Measurements from ENCODE around the gene KPNA4. TPM values are rescaled to one million over a fixed set of nuclear protein-coding genes. Genes with fewer than 3 reads are reported as not detected.
"Not testable (repeated sequence)": the region's sequence is repeated elsewhere in the genome, so short reads cannot be mapped to it uniquely, and the experiment has no call there.

The KPNA4 gene
- total RNA-seq, 1 experiment from 2014 or later: 27.2 TPM

- DNase-seq (ENCODE audit: low read depth, low spot score): no peak
- in situ Hi-C loops (cut with HindIII; ENCODE audit: low pct_unique_long_range_greater_than_20kb, low sequenced_read_pairs): no loop called here
Observed at GRCh38 chr3:160544844-160545503, 20.4 kb downstream of the KPNA4 start.

GRCh38 chr3:160540551-160540950, 24.8 kb downstream of the KPNA4 start:
- in situ Hi-C loops (cut with HindIII; ENCODE audit: low pct_unique_long_range_greater_than_20kb, low sequenced_read_pairs): no loop called here
- peak; percentile 40 for DNase-seq (ENCODE audit: low read depth, low spot score)

DNA sequence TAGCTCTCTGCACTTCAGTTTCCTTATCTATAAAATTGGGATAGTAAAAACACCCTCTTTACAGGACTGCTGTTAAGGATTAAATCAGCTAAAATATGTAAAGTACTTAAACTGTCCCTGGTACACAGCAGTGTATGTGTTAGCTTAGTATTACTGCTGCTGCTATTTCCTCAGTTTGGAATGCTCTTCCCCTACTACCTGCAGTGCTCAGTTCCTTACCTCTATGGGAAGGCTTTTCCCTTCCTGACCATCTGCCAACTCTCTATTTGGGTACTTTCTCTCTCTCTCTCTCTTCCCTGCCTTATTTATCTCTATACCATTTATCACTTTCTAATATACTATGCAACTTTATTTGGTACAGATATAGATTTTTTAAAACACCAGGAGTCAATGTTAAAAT, 26.5 kb downstream of the KPNA4 start:
- no peak for DNase-seq (ENCODE audit: low read depth, low spot score)
- in situ Hi-C loops (cut with HindIII; ENCODE audit: low pct_unique_long_range_greater_than_20kb, low sequenced_read_pairs): no loop called here

GRCh38 chr3:160537729-160538128, 27.6 kb downstream of the KPNA4 start:
- in situ Hi-C loops (cut with HindIII; ENCODE audit: low pct_unique_long_range_greater_than_20kb, low sequenced_read_pairs): no loop called here
- DNase-seq (ENCODE audit: low read depth, low spot score): no peak

DNA sequence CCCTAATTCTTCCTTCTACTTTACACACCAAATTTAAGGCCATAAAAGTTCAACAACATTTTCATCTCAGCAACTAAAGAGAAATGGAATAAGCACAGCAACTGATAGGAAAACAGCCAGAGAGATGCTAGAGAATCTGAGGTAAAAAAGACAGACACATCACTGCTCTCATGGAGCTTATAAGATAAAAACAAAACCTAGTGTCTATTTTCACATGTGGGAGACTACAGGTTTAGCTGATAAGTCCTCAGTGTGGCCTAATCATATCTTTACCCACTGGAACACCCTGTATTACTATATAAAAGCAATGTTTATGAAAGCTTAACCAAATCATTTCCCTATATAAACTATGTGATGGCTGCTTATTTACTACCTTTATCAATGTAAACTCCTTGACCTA, 33.0 kb downstream of the KPNA4 start:
- in situ Hi-C loops (cut with HindIII; ENCODE audit: low pct_unique_long_range_greater_than_20kb, low sequenced_read_pairs): no loop called here
- no peak for DNase-seq (ENCODE audit: low read depth, low spot score)

DNA sequence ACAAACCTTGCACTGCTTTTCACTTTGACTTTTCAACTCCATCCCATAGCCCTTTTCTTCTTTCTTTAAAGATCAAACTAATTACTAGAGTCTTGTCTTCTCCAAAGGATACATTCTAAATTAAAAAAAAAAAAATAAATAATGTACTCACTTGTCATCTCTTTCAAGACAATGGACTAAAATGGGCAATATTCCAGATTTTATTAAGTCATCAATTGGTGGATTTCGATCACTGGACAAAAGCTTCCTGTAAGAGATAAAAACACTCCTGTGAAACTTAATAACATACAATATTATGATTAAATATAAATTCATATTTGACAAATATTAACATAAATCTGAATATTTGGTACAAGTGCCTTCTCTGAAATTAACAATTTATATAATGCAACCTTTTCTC, 34.1 kb downstream of the KPNA4 start:
- no peak for DNase-seq (ENCODE audit: low read depth, low spot score)
- in situ Hi-C loops (cut with HindIII; ENCODE audit: low pct_unique_long_range_greater_than_20kb, low sequenced_read_pairs): no loop called here

DNA sequence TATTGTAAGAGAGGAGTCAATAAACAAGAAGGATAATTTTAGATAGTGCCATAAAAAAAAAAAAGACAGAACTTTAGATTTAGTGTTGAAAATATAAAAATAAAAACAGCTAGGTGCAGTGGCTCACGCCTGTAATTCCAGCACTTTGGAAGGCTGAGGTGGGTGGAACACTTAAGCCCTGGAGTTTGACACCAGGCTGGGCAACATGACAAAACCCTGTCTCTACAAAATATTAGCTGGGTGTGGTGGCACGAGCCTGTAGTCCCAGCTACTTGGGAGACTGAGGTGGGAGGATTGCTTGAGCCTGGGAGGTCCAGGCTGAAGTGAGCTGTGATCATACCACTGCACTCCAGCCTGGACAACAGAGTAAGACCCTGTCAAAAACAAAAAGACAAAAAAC, 49.0 kb downstream of the KPNA4 start:
- in situ Hi-C loops (cut with HindIII; ENCODE audit: low pct_unique_long_range_greater_than_20kb, low sequenced_read_pairs): not testable (repeated sequence)

DNA sequence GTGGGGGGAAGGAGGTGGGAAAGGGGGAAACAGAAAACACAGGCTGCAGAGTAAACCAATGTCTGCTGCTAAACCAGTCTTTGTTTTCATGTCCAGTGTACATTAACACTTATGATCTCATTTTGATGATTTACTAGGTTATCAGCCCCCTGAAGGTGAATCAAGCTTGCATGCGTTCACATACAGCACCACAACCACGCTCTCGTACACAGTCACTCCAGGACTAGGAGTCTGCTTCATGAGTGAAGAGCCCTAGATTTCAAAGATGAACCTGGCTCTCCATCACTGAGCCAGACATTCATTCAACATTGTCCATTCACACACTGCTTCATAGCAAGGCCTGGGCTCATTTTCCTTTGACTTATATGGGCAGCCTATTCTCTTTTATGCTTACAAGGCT, 64.0 kb downstream of the KPNA4 start:
- in situ Hi-C loops (cut with HindIII; ENCODE audit: low pct_unique_long_range_greater_than_20kb, low sequenced_read_pairs): no loop called here
- no peak for DNase-seq (ENCODE audit: low read depth, low spot score)

More for the DNA sequence above, 49.0 kb downstream of the KPNA4 start:
- not testable (repeated sequence) for DNase-seq (ENCODE audit: low read depth, low spot score)

DNA sequence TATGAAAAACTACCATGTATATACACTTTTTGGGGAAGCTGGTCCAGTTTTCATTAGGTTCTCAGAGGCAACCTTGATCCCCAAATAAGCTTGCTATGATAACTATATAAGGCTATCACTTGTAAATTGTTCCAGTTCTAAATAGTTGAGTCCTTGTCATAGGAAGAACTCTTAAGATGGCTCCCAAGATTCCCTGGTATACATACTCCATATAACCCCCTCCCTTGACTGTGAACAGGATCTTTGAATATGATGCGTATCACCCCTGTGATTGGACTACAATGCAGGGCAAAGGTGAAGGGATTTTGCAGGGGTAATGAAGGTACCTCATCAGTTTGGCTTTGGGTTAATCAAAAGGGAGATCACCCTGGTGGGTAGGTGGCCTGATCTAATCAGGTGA, 67.2 kb downstream of the KPNA4 start:
- no peak for DNase-seq (ENCODE audit: low read depth, low spot score)
- in situ Hi-C loops (cut with HindIII; ENCODE audit: low pct_unique_long_range_greater_than_20kb, low sequenced_read_pairs): no loop called here

- in situ Hi-C loops (cut with HindIII; ENCODE audit: low pct_unique_long_range_greater_than_20kb, low sequenced_read_pairs): no loop called here
- DNase-seq (ENCODE audit: low read depth, low spot score): no peak
Observed at GRCh38 chr3:160490166-160490565, 75.2 kb downstream of the KPNA4 start.

DNA sequence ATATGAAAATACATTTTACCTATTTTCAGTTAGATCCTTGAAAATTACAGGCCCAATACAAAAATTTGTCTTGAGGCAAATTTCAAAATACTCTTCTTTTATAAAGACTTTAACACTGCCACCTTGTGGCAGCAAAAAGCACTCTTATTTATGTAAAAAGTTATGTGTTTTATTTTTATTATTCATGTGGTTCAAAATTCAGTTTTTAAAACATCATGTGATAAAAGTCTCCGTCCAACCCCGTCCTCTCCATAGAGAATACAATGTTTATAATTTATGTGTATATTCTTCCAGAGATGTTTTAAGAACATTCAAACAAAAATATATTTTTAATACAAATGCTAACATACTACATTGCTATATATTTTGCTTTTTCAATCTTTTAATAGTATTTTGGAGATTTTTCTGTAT, 78.9 kb downstream of the KPNA4 start:
- peak; percentile 57 for DNase-seq (ENCODE audit: low read depth, low spot score)
- in situ Hi-C loops (cut with HindIII; ENCODE audit: low pct_unique_long_range_greater_than_20kb, low sequenced_read_pairs): no loop called here

DNA sequence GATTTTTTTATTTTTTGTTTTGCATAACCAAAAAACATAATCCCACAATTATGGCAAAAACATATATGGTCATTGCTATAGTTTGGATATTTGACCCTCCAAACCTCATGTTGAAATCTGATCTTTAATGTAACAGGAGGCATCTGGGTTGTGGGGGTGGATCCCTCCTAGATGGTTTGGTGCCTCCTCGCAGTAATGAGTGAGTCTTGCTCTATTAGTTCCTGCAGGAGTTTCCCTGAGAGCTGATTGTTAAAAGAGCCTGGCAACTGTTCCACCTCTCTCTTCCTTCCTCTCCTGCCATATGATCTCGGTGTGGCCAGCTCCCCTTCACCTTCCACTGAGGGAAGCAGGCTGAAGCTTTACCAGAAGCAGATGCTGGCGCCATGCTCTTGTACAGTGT, 82.6 kb downstream of the KPNA4 start:
- DNase-seq (ENCODE audit: low read depth, low spot score): no peak
- in situ Hi-C loops (cut with HindIII; ENCODE audit: low pct_unique_long_range_greater_than_20kb, low sequenced_read_pairs): no loop called here

- in situ Hi-C loops (cut with HindIII; ENCODE audit: low pct_unique_long_range_greater_than_20kb, low sequenced_read_pairs): no loop called here
Observed at GRCh38 chr3:160481856-160482255, 83.5 kb downstream of the KPNA4 start.

GRCh38 chr3:160480931-160481330, 84.4 kb downstream of the KPNA4 start:
- no peak for DNase-seq (ENCODE audit: low read depth, low spot score)
- in situ Hi-C loops (cut with HindIII; ENCODE audit: low pct_unique_long_range_greater_than_20kb, low sequenced_read_pairs): no loop called here

More at GRCh38 chr3:160481856-160482255, 83.5 kb downstream of the KPNA4 start:
- no peak for DNase-seq (ENCODE audit: low read depth, low spot score)

DNA sequence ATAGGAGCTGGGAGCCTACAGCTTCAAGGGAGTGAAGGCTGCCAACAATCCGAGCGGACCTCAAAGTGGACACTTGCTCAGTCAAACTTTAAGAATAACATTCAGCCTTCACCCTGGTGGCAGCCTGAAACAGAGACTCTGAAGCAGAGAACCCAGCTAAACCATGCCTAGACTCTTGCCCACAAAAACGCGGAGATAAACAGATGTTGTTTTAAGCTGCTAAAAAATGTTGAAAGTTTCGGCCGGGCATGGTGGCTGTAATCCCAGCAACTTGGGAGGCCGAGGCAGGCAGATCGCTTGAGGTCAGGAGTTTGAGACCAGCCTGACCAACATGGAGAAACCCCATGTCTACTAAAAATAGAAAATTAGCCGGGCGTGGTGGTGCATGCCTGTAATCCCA, 86.0 kb downstream of the KPNA4 start:
- no peak for DNase-seq (ENCODE audit: low read depth, low spot score)
- in situ Hi-C loops (cut with HindIII; ENCODE audit: low pct_unique_long_range_greater_than_20kb, low sequenced_read_pairs): no loop called here

DNA sequence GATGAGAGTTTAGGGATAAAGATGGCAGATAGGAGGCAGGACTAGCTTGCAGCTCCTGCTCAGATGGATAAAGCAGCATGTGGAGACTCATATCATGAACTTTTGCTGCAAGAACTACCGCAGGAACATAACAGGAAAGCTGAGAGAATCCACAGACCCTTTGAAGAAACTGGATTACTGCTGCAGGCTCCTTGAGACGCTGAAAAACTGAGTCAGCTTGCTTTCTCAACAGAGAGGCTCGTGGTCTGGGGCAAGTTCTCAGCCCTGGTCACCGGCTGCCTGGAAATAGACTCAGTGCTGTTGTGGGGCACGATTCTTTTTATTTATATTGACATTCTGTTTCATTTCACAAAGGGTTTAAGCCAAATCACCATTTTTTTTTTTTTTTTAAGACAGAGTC, 87.0 kb downstream of the KPNA4 start:
- no peak for DNase-seq (ENCODE audit: low read depth, low spot score)
- in situ Hi-C loops (cut with HindIII; ENCODE audit: low pct_unique_long_range_greater_than_20kb, low sequenced_read_pairs): no loop called here

- no peak for DNase-seq (ENCODE audit: low read depth, low spot score)
Observed at GRCh38 chr3:160477750-160478149, 87.6 kb downstream of the KPNA4 start.

GRCh38 chr3:160475884-160476283, 89.5 kb downstream of the KPNA4 start:
- in situ Hi-C loops (cut with HindIII; ENCODE audit: low pct_unique_long_range_greater_than_20kb, low sequenced_read_pairs): no loop called here
- no peak for DNase-seq (ENCODE audit: low read depth, low spot score)

More at GRCh38 chr3:160477750-160478149, 87.6 kb downstream of the KPNA4 start:
- in situ Hi-C loops (cut with HindIII; ENCODE audit: low pct_unique_long_range_greater_than_20kb, low sequenced_read_pairs): no loop called here

- in situ Hi-C loops (cut with HindIII; ENCODE audit: low pct_unique_long_range_greater_than_20kb, low sequenced_read_pairs): no loop called here
- no peak for DNase-seq (ENCODE audit: low read depth, low spot score)
Observed at GRCh38 chr3:160475153-160475552, 90.2 kb downstream of the KPNA4 start.

DNA sequence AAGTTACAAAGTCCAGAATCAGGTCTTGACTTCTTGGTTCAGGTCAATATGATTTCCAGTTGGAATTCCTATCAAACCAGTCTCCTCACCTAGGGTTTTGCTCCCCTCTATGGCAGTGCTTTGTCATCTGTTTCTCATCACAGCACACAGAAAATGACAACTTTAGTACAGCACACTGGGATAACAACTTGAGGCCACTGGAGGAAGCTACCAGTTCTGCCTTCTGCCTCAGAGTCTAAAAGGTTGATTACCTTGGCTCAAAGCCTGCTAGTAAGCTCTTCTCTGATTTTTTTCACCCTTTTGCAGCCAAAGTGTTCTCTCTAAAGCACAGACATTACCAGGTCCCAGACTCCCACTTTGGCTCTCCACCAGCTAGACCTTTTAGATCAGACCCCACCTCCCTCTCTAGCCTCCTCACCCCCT, 90.9 kb downstream of the KPNA4 start:
- no peak for DNase-seq (ENCODE audit: low read depth, low spot score)
- in situ Hi-C loops (cut with HindIII; ENCODE audit: low pct_unique_long_range_greater_than_20kb, low sequenced_read_pairs): no loop called here

Measured in SK-MEL-5 (cell line).